ENCODE measurements around the gene RTEL1. TPM values are rescaled to one million over a fixed set of nuclear protein-coding genes. Genes with fewer than 3 reads are reported as not detected.

The RTEL1 gene
- total and polyA plus RNA-seq, 9 donors = 6.2 to 44.2 (median 21.3) TPM

- DNase-seq = peak in 4 of 5 donors; percentile 13 to 42 (median 32)
- Histone ChIP-seq H3K4me3 (no peak overlapping the region), H3K36me3 (no peaks in the 10 kb centered on the region)
Observed at GRCh38 chr20:63697357-63697867, 39.3 kb downstream of the RTEL1 start.

GRCh38 chr20:63697868-63698545 is 39.9 kb downstream of the RTEL1 start:
- peak in 2 of 5 donors; percentile 18 to 38 for DNase-seq
- WGBS, 3 donors = 70 to 85% (median 80%) methylated on average over 40 of the region's 40 CpGs
- H3K27me3 ChIP-seq = no peaks in the 10 kb centered on the region
- H3K9me3 ChIP-seq = no peaks in the 10 kb centered on the region
- intact Hi-C loops (cut with DNase I) = no loop called here
- H3K4me3 ChIP-seq = no peak overlapping the region
- H3K4me1 ChIP-seq (ENCODE audit: insufficient read depth) = peaks cover 2% of the 10 kb centered on the region
- H3K27ac ChIP-seq = no peak overlapping the region
- H3K36me3 ChIP-seq = no peaks in the 10 kb centered on the region
- TF ChIP-seq CTCF (IDR thresholded peaks at IDR 0.05) = no peak
- TF ChIP-seq POLR2A (IDR thresholded peaks at IDR 0.05) = no peak
- TF ChIP-seq EP300 (IDR thresholded peaks at IDR 0.05) = no peak

More at GRCh38 chr20:63697357-63697867, 39.3 kb downstream of the RTEL1 start:
- no peaks in the 10 kb centered on the region for H3K27me3 ChIP-seq
- no peak overlapping the region for H3K27ac ChIP-seq
- peaks cover 2% of the 10 kb centered on the region for H3K4me1 ChIP-seq (ENCODE audit: insufficient read depth)
- intact Hi-C loops (cut with DNase I) = no loop called here
- H3K9me3 ChIP-seq = no peaks in the 10 kb centered on the region
- TF ChIP-seq EP300 (IDR thresholded peaks at IDR 0.05) = no peak
- no peak for TF ChIP-seq CTCF (IDR thresholded peaks at IDR 0.05)
- no peak for TF ChIP-seq POLR2A (IDR thresholded peaks at IDR 0.05)
- WGBS, 3 donors = 46 to 61% (median 51%) methylated on average over 7 of the region's 7 CpGs

GRCh38 chr20:63698739-63699465 is 40.8 kb downstream of the RTEL1 start:
- H3K9me3 ChIP-seq = no peaks in the 10 kb centered on the region
- peak; percentile 19 to 65 (median 50) for DNase-seq
- no peak overlapping the region for H3K27ac ChIP-seq
- intact Hi-C loops (cut with DNase I) = no loop called here
- no peaks in the 10 kb centered on the region for H3K36me3 ChIP-seq
- H3K4me3 ChIP-seq = no peak overlapping the region
- no peaks in the 10 kb centered on the region for H3K27me3 ChIP-seq
- 14 to 32% (median 20%) methylated on average over 18 to 19 of the region's 19 CpGs for WGBS, 3 donors
- no peak for TF ChIP-seq POLR2A (IDR thresholded peaks at IDR 0.05)
- no peak for TF ChIP-seq CTCF (IDR thresholded peaks at IDR 0.05)
- TF ChIP-seq EP300 (IDR thresholded peaks at IDR 0.05) = no peak
- peaks cover 2% of the 10 kb centered on the region for H3K4me1 ChIP-seq (ENCODE audit: insufficient read depth)

GRCh38 chr20:63699466-63700198 is 41.5 kb downstream of the RTEL1 start:
- Histone ChIP-seq H3K4me1 (ENCODE audit: insufficient read depth) (peaks cover 2% of the 10 kb centered on the region), H3K4me3 (no peak overlapping the region), H3K27ac (no peak overlapping the region), H3K36me3 (no peaks in the 10 kb centered on the region), H3K9me3 (no peaks in the 10 kb centered on the region), H3K27me3 (no peaks in the 10 kb centered on the region)
- DNase-seq = peak in 4 of 5 donors; percentile 13 to 64 (median 36)
- TF ChIP-seq EP300 (IDR thresholded peaks at IDR 0.05) (no peak), CTCF (IDR thresholded peaks at IDR 0.05) (no peak), POLR2A (IDR thresholded peaks at IDR 0.05) (no peak)
- WGBS, 3 donors = 63 to 68% (median 66%) methylated on average over 24 of the region's 24 CpGs
- intact Hi-C loops (cut with DNase I) = no loop called here
